Neural progenitor cell (in vitro differentiated cells): ENCODE measurements around the gene ANKK1.

Experiments used
- CTCF ChIP-seq: fragments of 200-600 bp; sonication (generic); IDR thresholded peaks from 2 replicates; pipeline ENCODE4 v1.5.1; 2017; ENCODE audit warnings: antibody characterized with exemption, mild to moderate bottlenecking
- EZH2 ChIP-seq: fragments of 200-600 bp; sonication (generic); IDR thresholded peaks from 2 replicates; pipeline ENCODE4 v1.6.1; 2017; ENCODE audit warnings: antibody characterized with exemption, mild to moderate bottlenecking, moderate library complexity
- EZH2phosphoT487 ChIP-seq: fragments of 200-600 bp; sonication (generic); IDR thresholded peaks from 2 replicates; pipeline ENCODE4 v1.6.1; 2017; ENCODE audit warnings: antibody characterized with exemption

- no peak for TF ChIP-seq EZH2
- TF ChIP-seq CTCF: no peak
- TF ChIP-seq EZH2phosphoT487: no peak
These were observed 24.2 kb upstream of the ANKK1 start for GRCh38 chr11:113363406-113363805.
